HG02798 (cell line): ENCODE results near the gene NSUN2.
"Not testable (repeated sequence)": the region's sequence is repeated elsewhere in the genome, so short reads cannot be mapped to it uniquely, and the experiment has no call there.

Source experiments
- ATAC-seq: cut with Tn5 transposase; IDR thresholded peaks from one replicate; pipeline ENCODE4 v1.9.1; 2021; ENCODE audit warnings: mild to moderate bottlenecking; ENCODE audit not compliant: unreplicated experiment, poor library complexity

The NSUN2 gene

DNA sequence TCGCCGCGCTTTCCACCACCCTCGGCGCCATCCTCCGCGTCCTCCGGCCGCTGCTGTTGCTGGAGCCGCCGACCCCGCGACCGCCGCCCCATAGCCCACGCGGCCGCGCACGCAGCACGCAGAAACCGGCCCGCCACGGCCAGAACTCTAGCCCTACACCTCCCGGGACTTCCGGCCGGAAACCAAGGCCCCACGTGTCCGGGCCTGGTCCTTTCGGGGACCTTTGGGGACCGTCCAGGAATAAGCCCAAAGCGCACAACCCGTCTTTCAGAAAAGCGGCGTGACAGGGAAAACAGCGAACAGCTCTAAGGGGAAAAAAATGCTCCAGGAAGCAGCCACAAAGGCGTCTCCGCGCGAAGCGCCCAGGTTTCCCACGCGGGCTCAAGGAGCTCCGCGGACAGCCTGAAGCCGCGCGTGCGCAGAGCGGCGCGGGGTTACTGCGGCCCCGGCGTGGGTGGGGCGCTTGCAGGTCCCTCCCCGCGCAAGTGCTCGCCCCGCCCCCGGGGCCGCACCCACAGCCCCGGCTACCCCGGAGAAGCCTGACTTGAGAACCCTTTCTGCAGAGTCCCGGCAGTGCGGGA, at the start of gene NSUN2, which contains the start of gene SRD5A1:
TSS of gene NSUN2 (minus strand) at position 157 of the 581 bp plus-strand sequence. CDS start at position 92, 65 bp downstream.
TSS of gene SRD5A1 (plus strand) at position 553 of the 581 bp plus-strand sequence. CDS start 137 bp downstream, outside the sequence.
- ATAC-seq: peak; percentile 92

DNA sequence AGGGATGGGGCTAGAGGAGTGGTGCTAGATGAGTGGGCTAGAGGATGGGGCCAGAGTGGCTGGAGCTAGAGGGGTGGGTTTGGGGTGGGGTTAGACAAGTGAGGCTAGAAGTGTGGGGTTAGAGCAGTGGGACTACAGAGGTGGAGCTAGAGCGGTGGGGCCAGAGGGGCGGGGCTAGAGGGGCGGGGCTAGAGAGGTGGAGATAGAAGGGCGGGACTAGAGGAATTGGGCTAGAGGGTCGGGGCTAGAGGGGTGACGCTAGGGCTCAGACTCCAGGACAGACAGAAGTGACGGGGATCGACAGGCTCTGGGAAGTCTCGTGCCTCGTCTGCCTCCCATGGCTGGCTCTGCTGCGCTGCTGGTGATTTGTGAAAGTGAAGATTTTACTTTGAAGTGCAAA, 49.4 kb upstream of the NSUN2 start:
- no peak for ATAC-seq

DNA sequence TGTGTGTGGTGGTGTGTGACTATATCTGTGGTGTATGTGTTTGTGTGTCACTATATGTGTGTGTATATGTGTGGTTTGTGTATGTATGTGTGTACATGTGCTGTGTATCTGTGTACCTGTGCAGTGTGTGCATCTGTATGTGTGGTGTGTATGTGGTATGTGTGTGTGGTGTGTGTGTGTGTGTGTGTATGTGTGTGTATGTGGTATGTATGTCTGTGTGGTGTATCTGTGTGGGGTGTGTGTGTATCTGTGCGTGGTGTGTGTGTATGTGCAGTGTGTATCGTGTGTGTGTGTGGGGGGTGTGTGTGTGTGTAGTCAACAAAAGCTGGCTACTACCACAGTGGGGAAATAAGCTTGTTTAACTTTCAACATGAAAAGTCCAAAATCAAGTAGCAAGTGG, 48.8 kb upstream of the NSUN2 start:
- ATAC-seq: no peak

DNA sequence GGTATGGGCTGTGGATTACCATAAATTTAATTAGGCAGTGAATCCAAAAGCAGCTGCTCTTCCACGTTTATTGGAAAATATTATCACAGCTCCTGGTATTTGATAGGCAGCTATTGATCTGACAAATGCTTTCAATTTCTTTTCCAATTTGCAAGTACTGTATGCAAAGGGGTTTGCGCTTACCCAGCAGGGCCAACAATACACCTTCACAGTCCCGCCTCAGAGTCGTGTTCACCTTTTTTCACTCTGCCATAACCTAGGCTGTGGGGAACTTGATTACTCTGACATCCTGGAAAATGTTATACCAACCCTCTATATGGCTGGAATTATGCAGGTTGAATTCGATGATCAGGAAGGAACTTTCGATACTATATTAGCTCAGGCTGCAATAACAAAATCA, 48.1 kb upstream of the NSUN2 start:
- no peak for ATAC-seq

DNA sequence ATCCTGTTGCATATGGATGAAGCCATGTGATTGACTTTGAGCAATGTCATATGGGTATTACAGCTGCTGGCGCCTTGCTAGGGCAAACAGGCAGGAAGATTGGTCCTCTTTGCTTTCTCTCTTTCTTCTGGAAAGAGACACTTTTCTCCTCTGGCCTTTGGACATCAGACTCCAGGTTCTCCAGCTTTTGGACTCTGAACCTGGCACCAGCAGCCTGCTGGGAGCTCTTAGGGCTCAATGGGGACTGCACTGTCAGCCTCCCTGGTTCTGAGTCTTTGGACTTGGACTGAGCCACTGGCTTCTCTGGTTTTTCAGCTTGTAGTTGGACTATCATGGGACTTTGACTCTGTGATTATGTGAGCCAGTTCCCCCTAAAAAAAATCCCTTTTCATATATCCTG, 45.5 kb upstream of the NSUN2 start:
- no peak for ATAC-seq

DNA sequence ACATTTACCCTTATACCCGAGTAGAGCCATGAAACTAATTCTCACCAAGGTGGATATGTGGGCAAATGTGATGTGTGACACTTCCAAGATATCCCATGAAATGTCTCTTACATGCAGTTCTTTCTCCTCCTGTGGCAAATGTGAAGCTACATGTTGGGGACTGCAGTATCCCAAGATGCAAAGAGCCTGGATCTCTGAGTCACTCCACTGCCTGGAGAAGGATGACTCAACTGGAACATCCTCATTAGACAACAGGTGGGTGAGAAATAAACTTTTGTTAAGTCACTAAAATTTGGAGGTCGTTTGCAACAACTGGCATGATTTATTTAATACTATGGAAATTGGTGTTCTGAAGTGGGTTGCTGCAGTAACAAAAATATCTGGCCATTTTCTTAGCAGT, 43.9 kb upstream of the NSUN2 start:
- ATAC-seq: no peak

DNA sequence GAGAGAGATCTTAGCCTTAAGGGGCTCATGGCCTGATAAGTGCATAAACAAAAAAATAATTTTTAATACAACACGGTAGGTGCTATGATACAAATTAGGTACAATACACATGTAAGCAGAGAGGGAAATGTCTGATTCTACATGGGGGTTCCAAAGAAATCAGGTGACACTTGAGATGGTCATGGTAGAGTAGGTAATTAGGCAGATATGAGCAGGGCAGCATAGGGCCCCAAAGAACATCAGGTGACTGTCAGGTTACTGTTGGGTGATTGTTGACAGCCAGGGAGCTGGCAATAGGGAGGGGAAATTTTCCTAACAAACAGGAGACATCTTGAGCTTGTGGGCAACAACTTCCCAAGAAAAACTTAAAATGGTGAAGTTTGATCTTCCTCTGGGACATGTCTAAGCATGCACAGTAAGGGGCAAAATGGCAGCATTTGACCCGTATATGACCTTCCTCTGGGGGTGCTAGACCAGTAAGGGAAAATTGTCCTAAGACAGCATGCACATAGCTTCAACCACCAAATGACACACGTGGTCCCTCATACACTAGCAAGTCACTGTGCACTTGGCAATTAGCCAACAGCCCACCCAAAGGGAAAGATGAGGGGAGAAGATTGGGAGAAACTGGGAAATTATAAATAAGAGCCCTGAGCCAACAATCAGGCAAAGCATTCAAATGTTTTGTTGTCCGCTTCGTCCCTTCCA, 43.1 kb upstream of the NSUN2 start:
- no peak for ATAC-seq

DNA sequence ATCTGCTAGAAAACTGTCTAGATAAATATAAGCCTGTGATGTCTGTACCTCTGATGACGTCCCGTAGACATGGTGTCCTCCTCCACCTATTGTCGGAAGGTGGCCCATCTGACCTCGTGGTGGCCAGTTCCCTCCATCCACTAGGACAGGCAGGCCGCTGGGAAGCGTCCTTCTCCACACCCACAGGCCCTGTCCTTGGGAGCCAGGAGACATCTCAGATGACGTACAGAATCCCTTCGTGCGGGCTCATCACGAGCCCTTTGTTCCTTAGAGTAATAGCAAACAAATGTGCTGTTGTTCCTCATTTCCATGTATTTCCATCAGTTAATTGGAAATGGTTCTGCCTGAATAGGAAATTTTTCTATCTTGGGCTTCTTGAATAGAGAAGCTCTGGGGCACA, 42.0 kb upstream of the NSUN2 start:
- no peak for ATAC-seq

DNA sequence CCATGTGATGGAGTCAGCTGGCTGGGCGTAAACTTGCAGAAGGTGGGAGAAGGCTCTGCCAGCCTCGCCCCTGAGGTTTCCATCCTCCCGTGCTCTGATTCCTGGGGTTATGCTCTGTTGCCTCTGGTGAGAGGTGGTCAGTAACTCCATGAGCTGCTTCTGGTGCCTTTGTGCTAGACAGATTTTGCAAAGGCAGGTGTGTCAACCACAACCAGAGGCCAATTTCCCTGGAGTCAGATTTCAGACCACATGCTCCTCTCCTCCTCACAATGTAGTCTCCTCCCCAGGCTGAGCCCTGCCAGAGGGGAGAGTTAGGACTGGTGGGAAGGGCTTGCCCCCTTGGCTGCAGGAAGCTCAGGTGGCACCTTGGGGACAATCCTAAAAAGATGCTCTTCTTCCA, 41.6 kb upstream of the NSUN2 start:
- no peak for ATAC-seq

DNA sequence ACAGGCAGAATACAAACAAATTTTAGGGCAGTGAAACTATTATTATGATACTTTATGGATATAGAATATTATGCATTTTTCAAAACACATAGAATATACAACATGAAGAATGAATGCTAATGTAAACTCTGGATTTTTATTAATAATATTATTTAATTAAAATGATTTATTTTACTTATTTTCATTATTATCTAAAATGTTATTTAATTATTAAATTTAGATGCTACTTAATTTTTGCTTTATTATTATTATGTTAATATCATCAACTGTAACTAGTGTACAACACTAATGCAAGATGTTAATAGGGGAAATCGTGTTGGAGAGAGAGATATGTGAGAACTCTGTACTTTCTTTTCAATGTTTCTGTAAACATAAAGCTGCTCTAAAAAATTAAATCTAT, 41.1 kb upstream of the NSUN2 start:
- ATAC-seq: no peak

DNA sequence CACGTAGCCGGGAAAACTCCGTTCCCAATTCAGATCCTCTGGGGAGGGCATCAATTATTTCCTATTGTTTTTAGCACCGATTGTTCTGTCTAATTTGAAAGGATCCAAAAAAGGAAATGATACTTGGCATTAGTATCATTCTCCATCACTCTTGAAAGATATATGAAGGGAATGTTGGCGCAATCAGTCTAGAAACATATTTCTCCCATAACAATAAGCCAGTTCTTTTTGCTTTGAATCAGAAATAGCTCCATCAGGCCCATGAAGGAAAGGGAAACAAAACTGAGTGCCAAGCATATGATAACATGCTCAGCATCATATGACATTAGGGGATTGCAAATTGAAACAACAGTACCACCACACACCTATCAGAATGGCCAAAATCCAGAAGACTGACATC, 40.2 kb upstream of the NSUN2 start:
- ATAC-seq: no peak

DNA sequence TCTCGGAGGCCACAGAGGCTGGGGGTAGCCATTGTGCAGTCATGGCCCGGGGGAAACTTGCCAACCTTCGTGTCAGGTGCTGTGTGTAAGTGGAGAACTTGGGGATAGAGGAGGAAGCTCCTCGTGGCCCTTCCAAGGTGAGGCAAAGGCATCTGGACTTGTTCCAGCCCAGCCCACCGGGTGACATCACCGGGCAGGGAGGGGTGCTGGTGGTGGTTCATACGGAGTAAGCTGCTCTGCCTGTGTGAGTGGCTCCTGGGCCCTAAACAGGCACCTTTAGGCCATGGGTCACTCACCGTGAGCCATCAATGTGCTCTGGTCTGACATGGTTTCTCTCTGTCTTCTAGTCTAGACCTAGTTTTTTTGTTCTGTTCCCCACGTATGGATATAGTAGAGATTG, 35.9 kb upstream of the NSUN2 start:
- ATAC-seq: not testable (repeated sequence)

DNA sequence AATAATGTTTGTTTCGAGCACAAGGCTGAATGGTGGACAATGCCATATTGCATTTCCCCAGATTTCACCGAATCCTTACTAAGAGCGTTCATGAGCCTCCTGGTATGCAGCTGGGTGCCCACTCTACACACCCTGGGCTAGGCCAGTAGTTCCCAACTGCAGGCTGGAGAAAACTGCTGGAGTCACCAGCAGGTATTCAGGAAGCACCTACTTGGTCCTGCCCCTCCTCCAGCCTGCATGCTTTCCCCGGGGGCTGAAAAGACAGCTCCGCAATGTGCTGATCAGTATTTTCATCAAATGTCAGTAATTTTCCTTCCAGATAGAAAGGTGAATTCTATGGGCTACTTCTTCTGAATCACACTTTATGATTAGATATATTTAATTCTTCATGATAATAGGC, 34.8 kb upstream of the NSUN2 start:
- ATAC-seq: no peak

DNA sequence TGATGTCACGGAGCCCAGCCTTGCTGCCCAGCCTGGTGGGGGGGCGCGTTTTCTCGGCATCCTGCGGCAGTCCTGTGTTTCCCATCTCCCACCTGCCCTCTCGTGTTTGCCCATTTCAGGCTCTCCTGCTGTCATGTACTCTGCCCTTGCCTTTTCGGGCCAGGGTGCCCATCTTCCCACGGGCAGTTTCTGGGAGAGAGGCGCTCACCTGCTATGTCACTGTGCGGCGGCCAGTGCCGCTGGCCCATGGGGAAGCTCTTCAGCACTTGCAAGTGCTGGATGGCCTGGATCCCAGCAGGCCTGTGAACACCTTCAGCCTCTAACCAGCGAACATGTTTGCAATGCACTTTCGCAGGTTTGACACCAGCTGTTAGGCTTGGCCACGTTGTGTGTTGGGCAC, 33.9 kb upstream of the NSUN2 start:
- ATAC-seq: no peak

DNA sequence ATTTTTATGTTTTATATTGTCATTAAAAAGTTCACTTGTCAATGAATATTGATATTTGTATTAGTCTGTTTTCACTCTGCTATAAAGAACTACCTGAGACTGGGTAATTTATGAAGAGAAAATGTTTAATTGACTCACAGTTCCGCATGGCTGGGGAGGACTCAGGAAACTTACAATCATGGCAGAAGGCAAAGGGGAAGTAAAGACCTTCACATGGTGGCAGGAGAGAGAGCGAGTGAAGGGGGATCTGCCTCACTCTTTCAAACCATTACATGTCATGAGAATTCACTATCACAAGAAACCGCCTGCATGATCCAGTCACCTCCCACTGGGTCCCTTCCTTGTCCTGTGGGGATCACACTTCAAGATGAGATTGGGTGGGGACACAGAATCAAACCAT, 27.8 kb upstream of the NSUN2 start:
- peak; percentile 32 for ATAC-seq

DNA sequence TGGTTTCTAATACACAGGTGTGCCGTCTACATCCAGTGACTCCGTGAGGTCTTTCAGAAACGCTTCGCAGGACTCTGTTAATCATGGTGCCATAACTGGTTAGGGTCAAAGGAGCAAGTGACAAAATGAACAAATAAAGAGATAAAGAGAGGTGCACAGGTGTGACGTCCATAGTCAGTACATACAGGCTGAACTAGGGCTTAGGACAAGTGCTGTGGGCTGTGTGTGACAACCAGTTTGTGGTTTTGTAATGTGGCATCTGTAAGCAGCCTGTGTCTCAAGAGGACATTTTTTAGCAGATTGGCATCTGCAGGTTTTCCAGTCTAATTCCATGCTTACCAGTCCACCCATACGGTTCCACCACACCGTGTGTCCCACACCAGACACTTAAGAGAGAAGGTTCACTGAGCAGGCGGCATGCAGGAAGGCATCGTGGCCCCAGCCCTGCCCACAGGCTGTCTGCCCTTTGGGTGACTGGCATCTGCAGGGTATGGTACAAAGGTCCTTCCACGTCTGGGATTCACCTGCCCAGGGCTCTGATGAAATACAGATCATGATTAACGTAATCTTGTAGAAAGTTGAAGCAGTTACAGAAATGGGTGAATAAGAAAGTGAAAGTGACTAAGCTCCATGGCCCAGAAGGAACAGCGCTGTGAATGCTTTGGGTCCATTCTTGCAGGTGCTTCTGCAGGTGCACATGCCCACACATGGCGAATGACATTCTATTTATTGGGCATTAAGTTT, 27.3 kb upstream of the NSUN2 start:
- ATAC-seq: peak; percentile 74

DNA sequence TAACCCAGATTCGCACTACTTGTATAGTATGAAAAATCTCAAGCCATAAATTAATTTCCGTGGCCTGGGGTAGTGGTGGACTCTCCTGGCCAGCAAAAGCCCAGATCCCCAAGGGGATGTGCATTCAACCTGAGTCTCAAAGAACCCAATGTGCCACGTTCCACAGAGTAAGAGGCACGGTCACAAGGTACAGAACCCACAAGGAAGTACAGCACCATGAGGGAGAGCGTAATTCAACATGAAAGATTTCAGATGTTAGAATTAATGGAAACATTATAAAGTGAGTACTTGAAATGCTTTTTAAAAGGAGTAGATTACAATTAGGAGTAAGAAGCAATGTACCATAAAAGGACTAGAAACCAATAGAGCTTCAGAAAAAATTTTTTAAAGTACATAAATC, 23.8 kb upstream of the NSUN2 start:
- ATAC-seq: no peak

DNA sequence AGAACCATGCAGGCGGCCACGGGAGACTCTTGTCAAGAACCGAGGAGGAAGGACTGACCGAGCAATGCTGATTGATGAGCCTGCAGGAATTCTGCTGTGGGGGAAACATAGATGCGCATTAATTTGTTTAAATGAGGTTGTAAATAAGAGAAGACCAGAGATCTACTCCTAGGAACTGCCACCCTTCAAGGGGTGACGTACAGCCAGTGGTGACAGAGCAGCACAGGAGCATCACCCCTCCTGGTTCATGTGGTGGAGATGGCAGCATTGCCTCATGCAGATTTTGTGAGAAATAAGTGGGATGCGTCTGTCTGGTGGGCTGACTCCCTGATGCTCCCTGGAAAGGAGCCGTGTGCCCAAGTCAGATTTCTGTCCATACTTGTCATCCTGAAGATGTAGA, 22.6 kb upstream of the NSUN2 start:
- no peak for ATAC-seq

DNA sequence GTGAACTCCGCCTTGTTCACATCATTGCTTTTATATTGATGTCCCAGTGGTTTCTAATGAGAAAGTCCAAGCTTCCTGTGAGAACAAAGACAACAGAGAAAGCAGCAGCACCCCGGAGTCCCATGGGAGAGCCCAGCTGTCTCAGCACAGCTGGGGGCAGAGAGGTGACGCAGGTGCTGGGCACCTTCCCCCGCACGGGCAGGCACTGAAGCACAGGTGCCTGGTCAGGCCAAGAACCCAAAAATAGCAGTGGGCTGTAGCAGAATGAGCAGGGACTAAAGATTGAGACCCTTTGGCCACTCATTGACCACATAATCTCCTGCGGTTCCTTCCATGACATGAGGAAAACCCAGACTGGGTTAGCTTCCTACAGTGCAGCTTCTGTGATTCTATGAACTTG, 19.2 kb upstream of the NSUN2 start:
- peak; percentile 99 for ATAC-seq

DNA sequence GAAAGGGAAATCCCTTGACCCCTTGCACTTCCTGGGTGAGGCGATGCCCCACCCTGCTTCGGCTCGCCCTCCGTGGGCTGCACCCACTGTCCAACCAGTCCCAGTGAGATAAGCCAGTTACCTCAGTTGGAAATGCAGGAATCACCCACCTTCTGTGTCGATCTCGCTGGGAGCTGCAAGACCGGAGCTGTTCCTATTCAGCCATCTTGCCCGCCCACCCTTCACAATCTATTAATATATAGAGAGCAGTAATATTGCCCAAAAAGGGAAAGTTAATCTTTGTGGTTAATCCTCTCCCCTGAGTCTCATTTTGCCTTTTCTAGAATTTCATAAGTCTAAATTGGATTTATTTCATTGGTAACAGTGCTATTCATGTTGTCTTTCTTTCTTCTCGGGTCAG, 16.8 kb upstream of the NSUN2 start:
- ATAC-seq: no peak

DNA sequence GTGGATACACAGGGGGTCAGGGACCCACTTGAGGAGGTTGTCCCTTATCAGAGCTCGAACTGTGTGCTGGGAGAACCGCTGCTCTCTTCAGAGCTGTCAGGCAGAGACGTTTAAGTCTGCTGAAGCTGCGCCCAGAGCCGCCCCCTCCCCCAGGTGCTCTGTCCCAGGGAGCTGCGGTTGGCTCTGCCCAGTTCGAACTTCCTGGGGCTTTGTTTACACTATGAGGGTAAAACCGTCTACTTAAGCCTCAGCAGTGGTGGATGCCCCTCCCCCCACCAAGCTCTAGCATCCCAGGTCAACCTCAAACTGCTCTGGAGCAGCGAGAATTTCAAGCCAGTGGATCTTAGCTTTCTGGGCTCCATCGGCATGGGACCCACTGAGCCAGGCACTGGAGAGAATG, 16.3 kb upstream of the NSUN2 start:
- ATAC-seq: no peak
